ENCODE data around the gene CPT1A. TPM values are rescaled to one million over a fixed set of nuclear protein-coding genes. Genes with fewer than 3 reads are reported as not detected.

CPT1A gene
- total RNA-seq, 1 donor from 2014 or later: 0.54 TPM

GRCh38 chr11:68804786-68805185, 36.9 kb downstream of the CPT1A start:
- H3K4me3 Mint-ChIP-seq: no peak overlapping the region
- no peak for DNase-seq (ENCODE audit: low read depth, low spot score)
- peaks cover 3% of the 10 kb centered on the region for H3K4me1 Mint-ChIP-seq
- no peaks in the 10 kb centered on the region for H3K9me3 Mint-ChIP-seq
- H3K36me3 Mint-ChIP-seq (ENCODE audit: low read depth): no peaks in the 10 kb centered on the region
- H3K27me3 Mint-ChIP-seq (ENCODE audit: low read depth): no peaks in the 10 kb centered on the region
- H3K27ac Mint-ChIP-seq (ENCODE audit: unreplicated experiment): no peak overlapping the region
- TF ChIP-seq CTCF (conservative IDR thresholded peaks at IDR 0.05): no peak

- Mint-ChIP-seq H3K27me3 (ENCODE audit: low read depth) (no peaks in the 10 kb centered on the region), H3K4me3 (no peak overlapping the region), H3K9me3 (no peaks in the 10 kb centered on the region), H3K4me1 (no peaks in the 10 kb centered on the region), H3K36me3 (ENCODE audit: low read depth) (no peaks in the 10 kb centered on the region), H3K27ac (ENCODE audit: unreplicated experiment) (no peak overlapping the region)
- TF ChIP-seq CTCF (conservative IDR thresholded peaks at IDR 0.05): no peak
- DNase-seq (ENCODE audit: low read depth, low spot score): no peak
Observed at GRCh38 chr11:68803766-68804165, 38.0 kb downstream of the CPT1A start.

GRCh38 chr11:68798221-68798813, 43.4 kb downstream of the CPT1A start:
- peak; percentile 74 for DNase-seq (ENCODE audit: low read depth, low spot score)
- no peak overlapping the region for H3K4me3 Mint-ChIP-seq
- peak overlapping the region; percentile 84 for H3K27ac Mint-ChIP-seq (ENCODE audit: unreplicated experiment)

GRCh38 chr11:68796801-68797200, 44.9 kb downstream of the CPT1A start:
- H3K9me3 Mint-ChIP-seq: no peaks in the 10 kb centered on the region
- DNase-seq (ENCODE audit: low read depth, low spot score): no peak
- H3K4me1 Mint-ChIP-seq: no peaks in the 10 kb centered on the region
- no peaks in the 10 kb centered on the region for H3K27me3 Mint-ChIP-seq (ENCODE audit: low read depth)
- TF ChIP-seq CTCF (conservative IDR thresholded peaks at IDR 0.05): no peak
- H3K36me3 Mint-ChIP-seq (ENCODE audit: low read depth): no peaks in the 10 kb centered on the region
- no peak overlapping the region for H3K27ac Mint-ChIP-seq (ENCODE audit: unreplicated experiment)
- H3K4me3 Mint-ChIP-seq: no peak overlapping the region

More at GRCh38 chr11:68798221-68798813, 43.4 kb downstream of the CPT1A start:
- TF ChIP-seq CTCF (conservative IDR thresholded peaks at IDR 0.05): peak; percentile 69
- Mint-ChIP-seq H3K9me3 (no peaks in the 10 kb centered on the region), H3K36me3 (ENCODE audit: low read depth) (no peaks in the 10 kb centered on the region), H3K4me1 (no peaks in the 10 kb centered on the region), H3K27me3 (ENCODE audit: low read depth) (no peaks in the 10 kb centered on the region)

- no peak for DNase-seq (ENCODE audit: low read depth, low spot score)
- Mint-ChIP-seq H3K4me1 (no peaks in the 10 kb centered on the region), H3K9me3 (no peaks in the 10 kb centered on the region), H3K4me3 (no peak overlapping the region), H3K27me3 (ENCODE audit: low read depth) (no peaks in the 10 kb centered on the region), H3K36me3 (ENCODE audit: low read depth) (no peaks in the 10 kb centered on the region), H3K27ac (ENCODE audit: unreplicated experiment) (no peak overlapping the region)
- no peak for TF ChIP-seq CTCF (conservative IDR thresholded peaks at IDR 0.05)
Observed at GRCh38 chr11:68792400-68792966, 49.2 kb downstream of the CPT1A start.

Measured in neural crest cell (in vitro differentiated cells).